Nephron (organoid): ENCODE results near the gene HDAC4.
A peak's percentile ranks its signal among the peaks of the same experiment; 100 is the strongest.

Experiments used
- H3K27ac Mint-ChIP-seq, 3 experiments: 2 replicates each; pipeline ENCODE4 v1.8.0; 2020; ENCODE audit warnings: mixed read lengths in 3 of 3, mild to moderate bottlenecking in 2 of 3, moderate library complexity in 1 of 3
- H3K27me3 Mint-ChIP-seq: 2 replicates; pipeline ENCODE4 v1.8.0; 2021; ENCODE audit warnings: low read depth, mild to moderate bottlenecking, moderate library complexity, mixed read lengths
- H3K36me3 Mint-ChIP-seq: 2 replicates; pipeline ENCODE4 v1.8.0; 2020; ENCODE audit warnings: low read depth, mixed read lengths
- H3K4me1 Mint-ChIP-seq: 2 replicates; pipeline ENCODE4 v1.8.0; 2020; ENCODE audit warnings: mixed read lengths
- H3K4me3 Mint-ChIP-seq, 3 experiments: 2 replicates each; pipeline ENCODE4 v1.8.0; 2020; ENCODE audit warnings: mild to moderate bottlenecking in 3 of 3, mixed read lengths in 3 of 3, moderate library complexity in 2 of 3
- H3K9me3 Mint-ChIP-seq: 2 replicates; pipeline ENCODE4 v1.8.0; 2020; ENCODE audit warnings: mixed read lengths
- CTCF ChIP-seq, 3 experiments: fragments of 200-600 bp; sonication (generic); IDR thresholded peaks; one replicate each; pipeline ENCODE4 v1.5.0; 2021; ENCODE audit warnings: antibody characterized with exemption in 3 of 3; ENCODE audit not compliant: unreplicated experiment in 3 of 3

The HDAC4 gene

DNA sequence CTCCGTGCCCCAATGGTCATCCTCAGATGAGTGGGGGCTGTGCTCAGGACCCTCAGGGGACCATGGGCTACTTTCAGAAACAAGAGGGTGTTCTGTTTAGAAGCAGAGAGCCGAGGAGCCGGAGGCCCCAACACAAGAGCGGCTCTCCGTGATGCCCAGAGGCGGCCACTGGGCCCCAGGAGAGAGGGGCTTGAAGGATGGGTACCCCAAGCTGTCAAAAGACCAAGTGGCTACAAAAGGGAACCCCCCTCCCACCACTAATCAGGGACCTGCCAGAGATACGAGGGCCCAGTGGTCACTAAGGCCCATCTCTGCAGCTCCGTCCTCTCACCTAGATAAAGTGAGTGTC is 93.6 kb downstream of the HDAC4 start:
- Mint-ChIP-seq H3K27me3 (peaks cover 4% of the 10 kb centered on the region), H3K27ac (peak overlapping the region; percentile 66 to 99 (median 98)), H3K4me3 (peak overlapping the region in 1 of 3 experiments; percentile 82), H3K9me3 (no peaks in the 10 kb centered on the region), H3K4me1 (peaks cover 82% of the 10 kb centered on the region), H3K36me3 (no peaks in the 10 kb centered on the region)
- no peak for TF ChIP-seq CTCF (IDR thresholded peaks at IDR 0.05; ENCODE audit: unreplicated experiment in 3 of 3)

GRCh38 chr2:239306274-239307220 is 94.3 kb downstream of the HDAC4 start:
- H3K9me3 Mint-ChIP-seq, result no peaks in the 10 kb centered on the region
- no peaks in the 10 kb centered on the region for H3K36me3 Mint-ChIP-seq
- peak overlapping the region in 1 of 3 experiments; percentile 61 for H3K4me3 Mint-ChIP-seq
- H3K27me3 Mint-ChIP-seq, result peaks cover 4% of the 10 kb centered on the region
- peaks cover 83% of the 10 kb centered on the region for H3K4me1 Mint-ChIP-seq
- TF ChIP-seq CTCF (IDR thresholded peaks at IDR 0.05; ENCODE audit: unreplicated experiment in 3 of 3), result no peak
- H3K27ac Mint-ChIP-seq, result peak overlapping the region; percentile 49 to 75 (median 61)

DNA sequence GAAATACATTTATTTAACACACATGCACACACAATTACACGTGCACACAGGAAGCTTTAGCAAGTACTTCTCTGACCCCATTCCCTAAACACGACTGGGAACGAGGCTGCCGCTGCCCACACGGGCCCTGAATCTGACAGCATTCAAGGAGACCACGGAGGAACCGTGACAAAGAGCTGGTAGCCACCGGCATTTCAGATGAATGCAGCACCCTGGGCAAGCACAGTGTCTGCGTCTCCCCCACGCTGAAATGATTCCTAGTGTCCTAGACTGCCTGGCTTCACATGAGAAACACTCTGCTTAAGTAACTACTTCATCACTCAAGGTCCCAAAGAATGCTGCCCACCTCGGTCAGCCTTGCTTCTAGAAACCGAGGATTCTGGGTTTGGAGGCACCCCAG is 95.0 kb downstream of the HDAC4 start:
- H3K9me3 Mint-ChIP-seq, result no peaks in the 10 kb centered on the region
- peaks cover 4% of the 10 kb centered on the region for H3K27me3 Mint-ChIP-seq
- peak overlapping the region in 1 of 3 experiments; percentile 61 for H3K4me3 Mint-ChIP-seq
- H3K27ac Mint-ChIP-seq, result peak overlapping the region; percentile 49 to 75 (median 61)
- TF ChIP-seq CTCF (IDR thresholded peaks at IDR 0.05; ENCODE audit: unreplicated experiment in 3 of 3), result no peak
- peaks cover 79% of the 10 kb centered on the region for H3K4me1 Mint-ChIP-seq
- H3K36me3 Mint-ChIP-seq, result no peaks in the 10 kb centered on the region

- no peak for TF ChIP-seq CTCF (IDR thresholded peaks at IDR 0.05; ENCODE audit: unreplicated experiment in 3 of 3)
- peaks cover 4% of the 10 kb centered on the region for H3K27me3 Mint-ChIP-seq
- H3K9me3 Mint-ChIP-seq, result no peaks in the 10 kb centered on the region
- no peak overlapping the region for H3K4me3 Mint-ChIP-seq
- peaks cover 74% of the 10 kb centered on the region for H3K4me1 Mint-ChIP-seq
- H3K27ac Mint-ChIP-seq, result peak overlapping the region in 2 of 3 experiments; percentile 61 to 88
- no peaks in the 10 kb centered on the region for H3K36me3 Mint-ChIP-seq
Observed at GRCh38 chr2:239305222-239305575, 95.6 kb downstream of the HDAC4 start.

DNA sequence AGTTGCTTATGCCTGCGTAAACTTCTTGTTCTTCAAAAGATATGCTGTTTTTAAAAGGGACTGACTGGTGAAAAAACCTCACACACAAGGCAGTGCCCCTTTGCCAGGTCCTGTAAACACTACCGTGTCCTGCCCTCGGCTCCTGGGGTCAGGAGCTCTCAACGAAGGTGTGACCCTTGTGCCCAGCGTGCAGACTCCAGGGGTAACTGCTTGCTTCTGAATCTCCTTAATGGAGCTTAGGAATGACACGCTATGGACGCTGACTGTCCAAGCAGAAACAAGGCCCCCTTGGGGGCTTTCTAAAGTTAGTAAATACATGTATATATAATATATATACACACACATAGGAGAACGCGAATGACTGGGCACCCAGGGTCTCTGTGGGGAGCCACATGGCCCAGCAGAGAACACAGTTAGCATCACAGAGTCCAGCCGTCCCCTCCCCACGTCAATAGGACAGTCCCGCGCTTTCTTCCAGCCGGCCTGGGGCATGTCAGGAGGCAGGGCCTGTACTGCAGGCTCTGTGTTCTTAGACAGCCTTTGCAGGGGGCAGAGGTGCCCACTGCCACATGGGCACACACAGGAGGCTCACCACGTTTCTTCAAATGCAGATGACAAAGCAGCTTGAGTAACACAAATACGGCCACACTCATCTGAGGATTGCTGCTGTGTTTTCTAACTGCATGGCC is 96.1 kb downstream of the HDAC4 start:
- TF ChIP-seq CTCF (IDR thresholded peaks at IDR 0.05; ENCODE audit: unreplicated experiment in 3 of 3), result no peak
- Mint-ChIP-seq H3K27ac (peak overlapping the region; percentile 67 to 88 (median 68)), H3K4me3 (no peak overlapping the region), H3K36me3 (no peaks in the 10 kb centered on the region), H3K9me3 (no peaks in the 10 kb centered on the region), H3K4me1 (peaks cover 74% of the 10 kb centered on the region), H3K27me3 (peaks cover 4% of the 10 kb centered on the region)
